SK-N-MC (cell line): ENCODE data around the gene GCGR.

Source experiments
- EZH2 ChIP-seq: fragments of 200-600 bp; sonication (generic); IDR thresholded peaks from one replicate; pipeline ENCODE4 v1.6.1; 2017; ENCODE audit warnings: antibody characterized with exemption
- POLR2AphosphoS5 ChIP-seq: IDR thresholded peaks from 2 replicates; pipeline ENCODE4 v1.6.1; 2012; ENCODE audit warnings: mild to moderate bottlenecking, low read depth, low read length, borderline replicate concordance

DNA sequence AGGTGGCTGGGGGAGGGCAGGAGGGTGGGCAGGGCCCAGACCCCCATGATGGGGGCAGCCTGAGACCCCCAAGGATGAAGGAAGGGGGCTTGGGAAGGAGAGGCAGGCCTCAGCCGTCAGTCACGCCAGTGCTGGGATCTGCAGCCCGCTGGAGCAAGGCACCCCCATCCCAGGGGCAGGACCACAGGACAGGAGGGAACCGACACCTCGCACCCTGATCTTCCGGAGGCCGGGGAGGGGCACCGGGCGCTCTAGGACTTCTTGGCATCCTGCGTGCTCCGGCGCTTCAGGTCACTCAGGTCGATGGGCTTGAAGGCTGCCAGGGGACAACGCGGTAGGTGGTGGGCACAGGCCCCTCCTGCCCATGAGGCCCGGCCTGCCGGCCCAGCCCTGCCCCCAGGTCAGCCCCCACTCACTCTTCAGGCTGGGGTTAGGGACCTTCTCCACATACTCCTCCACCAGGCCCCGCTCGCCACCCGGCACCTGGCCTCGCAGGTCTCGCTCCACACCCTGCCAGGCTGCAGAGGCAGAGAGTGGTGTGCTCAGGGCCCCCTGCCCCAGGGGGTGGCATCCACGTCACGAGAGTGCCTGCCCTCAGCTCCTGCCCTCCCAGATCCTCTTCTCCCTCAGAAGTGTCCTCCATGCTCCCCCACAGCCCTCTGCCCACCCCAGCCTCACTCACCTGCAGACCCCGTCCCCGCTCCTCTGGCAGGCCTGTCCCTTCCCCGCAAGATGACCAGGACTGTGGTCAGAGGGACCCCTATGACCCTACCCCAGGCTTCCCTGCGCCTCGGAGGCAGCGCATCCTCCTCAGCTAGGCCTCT lies 19.3 kb downstream of the GCGR start:
- TF ChIP-seq EZH2 (no peak), POLR2AphosphoS5 (no peak)
